ENCODE measurements around the gene HOXA3.

HOXA3 gene

DNA sequence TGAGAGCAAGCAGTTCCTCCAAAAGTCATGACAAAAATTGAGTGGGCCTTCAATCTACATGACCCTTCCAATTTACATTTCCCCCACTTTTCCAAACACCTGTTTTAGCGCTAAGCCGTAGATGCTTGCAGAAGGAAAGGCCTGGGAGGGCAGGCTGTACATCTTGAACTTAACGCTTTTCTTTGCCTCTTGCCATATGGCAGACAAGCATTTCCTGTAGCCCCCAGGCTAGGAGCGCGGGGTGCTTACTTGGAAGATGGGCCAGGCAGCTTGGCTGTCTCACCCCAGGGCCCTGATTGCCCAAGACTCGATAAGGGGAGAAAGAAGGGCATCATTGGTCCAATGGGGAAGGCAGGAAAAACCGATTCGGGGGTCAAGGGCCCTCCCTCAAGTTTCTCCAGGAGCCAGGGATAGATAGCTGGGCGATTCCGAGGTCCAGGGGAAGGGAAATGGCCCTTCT, 20.0 kb upstream of the HOXA3 start:
- no peak for ATAC-seq
- no peak for TF ChIP-seq TOX (CRISPR knock-in tag; IDR thresholded peaks at IDR 0.05; ENCODE audit: borderline replicate concordance)
- no peak for TF ChIP-seq ZNF70 (CRISPR knock-in tag; IDR thresholded peaks at IDR 0.05)
- no peak for TF ChIP-seq ARNTL (CRISPR knock-in tag; IDR thresholded peaks at IDR 0.05; ENCODE audit: borderline replicate concordance, low read depth)
- TF ChIP-seq ZC3H10 (CRISPR knock-in tag; IDR thresholded peaks at IDR 0.05) = no peak
- no peak for TF ChIP-seq PATZ1 (CRISPR knock-in tag; IDR thresholded peaks at IDR 0.05; ENCODE audit: borderline replicate concordance)
- TF ChIP-seq ZNF565 (CRISPR knock-in tag; conservative IDR thresholded peaks at IDR 0.05; ENCODE audit: low read depth) = no peak
- no peak for TF ChIP-seq BACH2 (CRISPR knock-in tag; IDR thresholded peaks at IDR 0.05; ENCODE audit: borderline replicate concordance)

- ATAC-seq = peak; percentile 18; the same call in 1 of the 3 replicates
These were observed 19.4 kb upstream of the HOXA3 start for GRCh38 chr7:27171637-27172314.

GRCh38 chr7:27171325-27171636, 18.9 kb upstream of the HOXA3 start:
- ATAC-seq = no peak
- TF ChIP-seq TSHZ2 (CRISPR knock-in tag; IDR thresholded peaks at IDR 0.05) (no peak), ZNF70 (CRISPR knock-in tag; IDR thresholded peaks at IDR 0.05) (no peak), ZNF565 (CRISPR knock-in tag; conservative IDR thresholded peaks at IDR 0.05; ENCODE audit: low read depth) (no peak), ZC3H10 (CRISPR knock-in tag; IDR thresholded peaks at IDR 0.05) (no peak), RARB (CRISPR knock-in tag; IDR thresholded peaks at IDR 0.05) (no peak), TCF4 (CRISPR knock-in tag; IDR thresholded peaks at IDR 0.05; ENCODE audit: borderline replicate concordance) (no peak), ESRRG (CRISPR knock-in tag; IDR thresholded peaks at IDR 0.05) (no peak), ISL1 (CRISPR knock-in tag; IDR thresholded peaks at IDR 0.05) (no peak), ZFP30 (CRISPR knock-in tag; IDR thresholded peaks at IDR 0.05) (no peak), ZNF8 (CRISPR knock-in tag; IDR thresholded peaks at IDR 0.05) (no peak), GLIS3 (CRISPR knock-in tag; IDR thresholded peaks at IDR 0.05) (no peak), CSDC2 (CRISPR knock-in tag; IDR thresholded peaks at IDR 0.05) (no peak), TOX (CRISPR knock-in tag; IDR thresholded peaks at IDR 0.05; ENCODE audit: borderline replicate concordance) (no peak), POU6F1 (CRISPR knock-in tag; IDR thresholded peaks at IDR 0.05; ENCODE audit: borderline replicate concordance, low read depth) (no peak)
- TF ChIP-seq, protein P1, sequence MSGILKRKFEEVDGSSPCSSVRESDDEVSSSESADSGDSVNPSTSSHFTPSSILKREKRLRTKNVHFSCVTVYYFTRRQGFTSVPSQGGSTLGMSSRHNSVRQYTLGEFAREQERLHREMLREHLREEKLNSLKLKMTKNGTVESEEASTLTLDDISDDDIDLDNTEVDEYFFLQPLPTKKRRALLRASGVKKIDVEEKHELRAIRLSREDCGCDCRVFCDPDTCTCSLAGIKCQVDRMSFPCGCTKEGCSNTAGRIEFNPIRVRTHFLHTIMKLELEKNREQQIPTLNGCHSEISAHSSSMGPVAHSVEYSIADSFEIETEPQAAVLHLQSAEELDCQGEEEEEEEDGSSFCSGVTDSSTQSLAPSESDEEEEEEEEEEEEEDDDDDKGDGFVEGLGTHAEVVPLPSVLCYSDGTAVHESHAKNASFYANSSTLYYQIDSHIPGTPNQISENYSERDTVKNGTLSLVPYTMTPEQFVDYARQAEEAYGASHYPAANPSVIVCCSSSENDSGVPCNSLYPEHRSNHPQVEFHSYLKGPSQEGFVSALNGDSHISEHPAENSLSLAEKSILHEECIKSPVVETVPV (CRISPR knock-in tag; IDR thresholded peaks at IDR 0.05) = no peak

More at GRCh38 chr7:27171637-27172314, 19.4 kb upstream of the HOXA3 start:
- TF ChIP-seq ZC3H10 (CRISPR knock-in tag; IDR thresholded peaks at IDR 0.05) (no peak), GLIS3 (CRISPR knock-in tag; IDR thresholded peaks at IDR 0.05) (no peak)

DNA sequence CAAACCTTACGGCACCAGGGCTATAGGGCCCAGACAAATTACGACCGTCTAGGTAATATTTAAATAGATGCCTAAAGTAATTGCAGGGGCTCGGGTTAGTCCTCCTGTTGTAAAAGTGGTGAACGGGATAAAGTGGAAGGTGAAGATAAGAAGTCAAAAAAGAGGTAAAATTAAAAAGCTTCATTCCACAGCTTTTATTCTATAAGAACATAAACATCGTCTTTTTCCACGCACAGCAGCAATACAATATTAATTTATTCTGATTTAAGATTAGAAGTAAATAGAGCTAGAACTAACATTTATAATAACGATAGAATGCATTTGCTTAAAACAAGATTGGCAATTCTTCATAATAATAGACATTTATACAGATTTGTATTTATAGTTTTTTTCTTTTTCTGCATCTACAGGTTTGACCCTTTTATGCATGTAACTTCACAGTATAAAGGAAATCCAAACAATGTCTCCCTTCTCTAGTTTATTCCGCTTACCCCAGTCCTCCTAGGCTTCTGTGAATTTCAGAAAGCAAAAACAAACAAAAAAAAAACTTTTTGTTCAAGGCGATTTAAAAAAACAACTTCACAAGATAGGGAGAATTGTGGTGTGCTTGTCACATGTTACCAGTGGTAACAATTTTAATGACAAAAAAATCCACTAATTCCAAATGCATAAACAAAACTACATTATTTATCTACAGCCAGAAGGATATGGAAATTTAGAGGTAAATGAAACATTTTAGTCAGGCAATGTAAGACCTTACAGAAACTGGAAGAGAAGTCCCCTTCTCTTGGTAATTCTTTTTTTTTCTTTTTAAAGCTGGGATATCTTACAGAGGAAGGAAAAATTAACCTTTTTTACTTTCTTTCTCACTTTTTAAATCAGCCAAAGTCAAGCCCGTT, 18.3 kb upstream of the HOXA3 start:
- no peak for ATAC-seq
- no peak for TF ChIP-seq TCF4 (CRISPR knock-in tag; IDR thresholded peaks at IDR 0.05; ENCODE audit: borderline replicate concordance)
- no peak for TF ChIP-seq ZC3H10 (CRISPR knock-in tag; IDR thresholded peaks at IDR 0.05)
- TF ChIP-seq TSHZ2 (CRISPR knock-in tag; IDR thresholded peaks at IDR 0.05) = no peak
- TF ChIP-seq TOX (CRISPR knock-in tag; IDR thresholded peaks at IDR 0.05; ENCODE audit: borderline replicate concordance) = no peak
- TF ChIP-seq BACH2 (CRISPR knock-in tag; IDR thresholded peaks at IDR 0.05; ENCODE audit: borderline replicate concordance) = no peak
- TF ChIP-seq SNAI2 (CRISPR knock-in tag; IDR thresholded peaks at IDR 0.05) = no peak
- TF ChIP-seq PPARA (CRISPR knock-in tag; IDR thresholded peaks at IDR 0.05; ENCODE audit: borderline replicate concordance) = no peak
- TF ChIP-seq OSR1 (CRISPR knock-in tag; IDR thresholded peaks at IDR 0.05) = no peak
- TF ChIP-seq, protein P2, sequence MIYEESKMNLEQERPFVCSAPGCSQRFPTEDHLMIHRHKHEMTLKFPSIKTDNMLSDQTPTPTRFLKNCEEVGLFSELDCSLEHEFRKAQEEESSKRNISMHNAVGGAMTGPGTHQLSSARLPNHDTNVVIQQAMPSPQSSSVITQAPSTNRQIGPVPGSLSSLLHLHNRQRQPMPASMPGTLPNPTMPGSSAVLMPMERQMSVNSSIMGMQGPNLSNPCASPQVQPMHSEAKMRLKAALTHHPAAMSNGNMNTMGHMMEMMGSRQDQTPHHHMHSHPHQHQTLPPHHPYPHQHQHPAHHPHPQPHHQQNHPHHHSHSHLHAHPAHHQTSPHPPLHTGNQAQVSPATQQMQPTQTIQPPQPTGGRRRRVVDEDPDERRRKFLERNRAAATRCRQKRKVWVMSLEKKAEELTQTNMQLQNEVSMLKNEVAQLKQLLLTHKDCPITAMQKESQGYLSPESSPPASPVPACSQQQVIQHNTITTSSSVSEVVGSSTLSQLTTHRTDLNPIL (CRISPR knock-in tag; IDR thresholded peaks at IDR 0.05; ENCODE audit: low read depth) = no peak
